Measurements from ENCODE around the gene KATNB1. TPM values are rescaled to one million over a fixed set of nuclear protein-coding genes. Genes with fewer than 3 reads are reported as not detected.

KATNB1 gene
- total RNA-seq, 1 experiment from 2014 or later: 32.2 TPM

- H3K79me2 ChIP-seq (ENCODE audit: insufficient read depth, low read length): no peaks in the 10 kb centered on the region
- ATAC-seq: no peak
- H3K4me1 ChIP-seq (ENCODE audit: control insufficient read depth in 1 of 2, insufficient read depth in 2 of 2, low read length in 2 of 2): peaks cover 0 to 3% of the 10 kb centered on the region in 2 experiments; a peak in 1 of 4 replicates
- H3K27ac ChIP-seq (ENCODE audit: low read depth, low read length): no peak overlapping the region
- TF ChIP-seq RAD21 (IDR thresholded peaks at IDR 0.05; ENCODE audit: low read depth) (no peak), EZH2phosphoT487 (IDR thresholded peaks at IDR 0.05; ENCODE audit: borderline replicate concordance) (no peak), SP1 (IDR thresholded peaks at IDR 0.05; ENCODE audit: low read depth) (no peak), ZNF274 (IDR thresholded peaks at IDR 0.05; ENCODE audit: low read depth, low read length) (no peak), YY1 (IDR thresholded peaks at IDR 0.05; ENCODE audit: extremely low read depth, insufficient replicate concordance, low read depth, low read length) (no peak), CEBPB (IDR thresholded peaks at IDR 0.05; ENCODE audit: low read depth) (no peak), FOSL1 (IDR thresholded peaks at IDR 0.05; ENCODE audit: low read depth) (no peak), POLR2A (IDR thresholded peaks at IDR 0.05; ENCODE audit: borderline replicate concordance, extremely low read depth, insufficient read depth, insufficient read length) (no peak)
- TF ChIP-seq, protein P1, sequence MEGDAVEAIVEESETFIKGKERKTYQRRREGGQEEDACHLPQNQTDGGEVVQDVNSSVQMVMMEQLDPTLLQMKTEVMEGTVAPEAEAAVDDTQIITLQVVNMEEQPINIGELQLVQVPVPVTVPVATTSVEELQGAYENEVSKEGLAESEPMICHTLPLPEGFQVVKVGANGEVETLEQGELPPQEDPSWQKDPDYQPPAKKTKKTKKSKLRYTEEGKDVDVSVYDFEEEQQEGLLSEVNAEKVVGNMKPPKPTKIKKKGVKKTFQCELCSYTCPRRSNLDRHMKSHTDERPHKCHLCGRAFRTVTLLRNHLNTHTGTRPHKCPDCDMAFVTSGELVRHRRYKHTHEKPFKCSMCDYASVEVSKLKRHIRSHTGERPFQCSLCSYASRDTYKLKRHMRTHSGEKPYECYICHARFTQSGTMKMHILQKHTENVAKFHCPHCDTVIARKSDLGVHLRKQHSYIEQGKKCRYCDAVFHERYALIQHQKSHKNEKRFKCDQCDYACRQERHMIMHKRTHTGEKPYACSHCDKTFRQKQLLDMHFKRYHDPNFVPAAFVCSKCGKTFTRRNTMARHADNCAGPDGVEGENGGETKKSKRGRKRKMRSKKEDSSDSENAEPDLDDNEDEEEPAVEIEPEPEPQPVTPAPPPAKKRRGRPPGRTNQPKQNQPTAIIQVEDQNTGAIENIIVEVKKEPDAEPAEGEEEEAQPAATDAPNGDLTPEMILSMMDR (IDR thresholded peaks at IDR 0.05 in 2 of 3, conservative IDR thresholded peaks at IDR 0.05 in 1 of 3; ENCODE audit: borderline replicate concordance in 1 of 3, insufficient read depth in 1 of 3, low read depth in 2 of 3, low read length in 2 of 3): no peak
- TF ChIP-seq, protein P2, sequence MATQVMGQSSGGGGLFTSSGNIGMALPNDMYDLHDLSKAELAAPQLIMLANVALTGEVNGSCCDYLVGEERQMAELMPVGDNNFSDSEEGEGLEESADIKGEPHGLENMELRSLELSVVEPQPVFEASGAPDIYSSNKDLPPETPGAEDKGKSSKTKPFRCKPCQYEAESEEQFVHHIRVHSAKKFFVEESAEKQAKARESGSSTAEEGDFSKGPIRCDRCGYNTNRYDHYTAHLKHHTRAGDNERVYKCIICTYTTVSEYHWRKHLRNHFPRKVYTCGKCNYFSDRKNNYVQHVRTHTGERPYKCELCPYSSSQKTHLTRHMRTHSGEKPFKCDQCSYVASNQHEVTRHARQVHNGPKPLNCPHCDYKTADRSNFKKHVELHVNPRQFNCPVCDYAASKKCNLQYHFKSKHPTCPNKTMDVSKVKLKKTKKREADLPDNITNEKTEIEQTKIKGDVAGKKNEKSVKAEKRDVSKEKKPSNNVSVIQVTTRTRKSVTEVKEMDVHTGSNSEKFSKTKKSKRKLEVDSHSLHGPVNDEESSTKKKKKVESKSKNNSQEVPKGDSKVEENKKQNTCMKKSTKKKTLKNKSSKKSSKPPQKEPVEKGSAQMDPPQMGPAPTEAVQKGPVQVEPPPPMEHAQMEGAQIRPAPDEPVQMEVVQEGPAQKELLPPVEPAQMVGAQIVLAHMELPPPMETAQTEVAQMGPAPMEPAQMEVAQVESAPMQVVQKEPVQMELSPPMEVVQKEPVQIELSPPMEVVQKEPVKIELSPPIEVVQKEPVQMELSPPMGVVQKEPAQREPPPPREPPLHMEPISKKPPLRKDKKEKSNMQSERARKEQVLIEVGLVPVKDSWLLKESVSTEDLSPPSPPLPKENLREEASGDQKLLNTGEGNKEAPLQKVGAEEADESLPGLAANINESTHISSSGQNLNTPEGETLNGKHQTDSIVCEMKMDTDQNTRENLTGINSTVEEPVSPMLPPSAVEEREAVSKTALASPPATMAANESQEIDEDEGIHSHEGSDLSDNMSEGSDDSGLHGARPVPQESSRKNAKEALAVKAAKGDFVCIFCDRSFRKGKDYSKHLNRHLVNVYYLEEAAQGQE (IDR thresholded peaks at IDR 0.05; ENCODE audit: low read depth): no peak
- no peak overlapping the region for H3K4me3 ChIP-seq (replicated peaks in 1 of 2; ENCODE audit: low read depth in 1 of 2, low read length in 2 of 2)
- BruUV-seq (replicated peaks): no TSS peak
- no peak overlapping the region for H2AFZ ChIP-seq (ENCODE audit: low read depth, low read length, poor library complexity, severe bottlenecking)
- no peaks in the 10 kb centered on the region for H3K9me3 ChIP-seq (ENCODE audit: control insufficient read depth in 1 of 2, insufficient read depth in 1 of 2, low read depth in 1 of 2, low read length in 2 of 2)
- ChIA-PET RAD21 (ENCODE audit: low non-redundant PET in 1 of 2, low total read pairs in 2 of 2, uncharacterized antibody in 2 of 2, unreplicated experiment in 2 of 2) (no interaction called here), POLR2A (no interaction called here), CTCF (interaction anchor here (1.2 kb wide), 1 partner anchor 141 kb away, joined by 3 read pairs; no protein-coding TSS in a partner anchor)
- H3K27me3 ChIP-seq (ENCODE audit: insufficient read depth, low read length): no peaks in the 10 kb centered on the region
- intact Hi-C loops (cut with micrococcal nuclease): loop anchor here (10.0 kb wide), 1 partner anchor 141 kb away; no protein-coding TSS in a partner anchor
- no peaks in the 10 kb centered on the region for H3K36me3 ChIP-seq (ENCODE audit: control insufficient read depth in 1 of 2, insufficient read depth in 2 of 2, low read length in 2 of 2)
- no peaks in the 10 kb centered on the region for H3K9me2 ChIP-seq (ENCODE audit: insufficient read depth)
- H3K4me2 ChIP-seq (ENCODE audit: low read length): no peak overlapping the region
- DNase-seq (ENCODE audit: low read depth, low spot score): no peak
- no peaks in the 10 kb centered on the region for H4K20me1 ChIP-seq (ENCODE audit: insufficient read depth)
- no peak overlapping the region for H3K9ac ChIP-seq (ENCODE audit: low read length)
Measured at GRCh38 chr16:57753448-57754353, 18.1 kb downstream of the KATNB1 start.
